Uterus (tissue), 2 donors: ENCODE results near the gene TMEM187.

Experiments used
- CTCF ChIP-seq, 4 experiments: fragments of 200-600 bp in 2 of 4; fragments of 450-650 bp in 2 of 4; sonication (generic) in 2 of 4; IDR thresholded peaks; one replicate each; pipeline ENCODE4 v1.5.1; 2016 to 2019; ENCODE audit warnings: antibody characterized with exemption in 4 of 4, mild to moderate bottlenecking in 2 of 4, moderate library complexity in 1 of 4
- POLR2A ChIP-seq, 2 donors: fragments of 450-650 bp; IDR thresholded peaks; one replicate each; pipeline ENCODE4 v1.6.1; 2016; ENCODE audit warnings: antibody characterized with exemption in 2 of 2, mild to moderate bottlenecking in 1 of 2, moderate library complexity in 1 of 2

DNA sequence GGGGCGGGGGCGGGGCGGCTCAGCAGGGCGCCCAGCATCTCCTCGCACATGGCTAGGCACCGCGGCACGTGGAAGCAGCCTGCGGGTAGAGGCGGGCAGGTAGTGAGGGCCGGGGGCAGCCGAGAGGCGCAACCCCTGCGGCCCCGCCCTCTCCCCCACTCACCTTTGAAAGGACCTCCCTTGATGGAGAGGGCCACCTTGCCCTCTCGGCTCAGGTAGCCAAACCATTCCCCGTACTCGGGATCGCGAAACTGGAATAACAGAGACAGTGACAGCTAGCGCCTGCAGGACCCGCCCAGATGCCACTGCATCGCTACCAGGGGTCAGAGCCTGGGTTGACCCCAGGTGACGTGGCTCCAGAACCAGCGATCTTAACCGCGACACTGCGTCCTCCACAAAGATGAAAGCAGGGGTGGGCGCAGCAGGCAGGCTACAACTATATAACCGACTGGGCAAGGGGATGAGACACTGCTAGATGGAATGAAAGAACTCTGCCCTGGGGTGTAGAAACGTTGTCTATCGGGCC lies 37.2 kb upstream of the TMEM187 start:
- TF ChIP-seq CTCF (IDR thresholded peaks at IDR 0.05) (no peak), POLR2A (IDR thresholded peaks at IDR 0.05) (no peak)
